ENCODE data around the gene MMP15. TPM values are rescaled to one million over a fixed set of nuclear protein-coding genes. Genes with fewer than 3 reads are reported as not detected.

MMP15 gene
- total RNA-seq, 4 donors from 2014 or later, result 2.0 to 12.8 (median 8.0) TPM

GRCh38 chr16:58043571-58044155, 18.1 kb downstream of the MMP15 start:
- Histone ChIP-seq H3K27me3 (no peaks in the 10 kb centered on the region), H3K4me1 (peaks cover 0 to under 1% (median 0%) of the 10 kb centered on the region in 3 donors), H3K27ac (no peak overlapping the region), H3K36me3 (peaks cover 0 to 68% of the 10 kb centered on the region in 2 donors), H3K4me3 (no peak overlapping the region), H3K9me3 (no peaks in the 10 kb centered on the region)
- no peak for ATAC-seq
- TF ChIP-seq CTCF (IDR thresholded peaks at IDR 0.05) (no peak), EP300 (IDR thresholded peaks at IDR 0.05) (no peak), POLR2AphosphoS5 (IDR thresholded peaks at IDR 0.05) (no peak), POLR2A (IDR thresholded peaks at IDR 0.05) (no peak)
- WGBS, 2 donors (ENCODE audit: low coverage in 1 of 2), result no CpG with 5 or more reads among the region's 7 CpGs

- H3K9me3 ChIP-seq, result no peaks in the 10 kb centered on the region
- no peak overlapping the region for H3K4me3 ChIP-seq
- no peak for TF ChIP-seq POLR2AphosphoS5 (IDR thresholded peaks at IDR 0.05)
- no peak for TF ChIP-seq CTCF (IDR thresholded peaks at IDR 0.05)
- no peak for TF ChIP-seq EP300 (IDR thresholded peaks at IDR 0.05)
- no peak for TF ChIP-seq POLR2A (IDR thresholded peaks at IDR 0.05)
- H3K4me1 ChIP-seq, result peaks cover 0 to 6% (median 0%) of the 10 kb centered on the region in 3 donors
- H3K27me3 ChIP-seq, result no peaks in the 10 kb centered on the region
- no CpG with 5 or more reads among the region's 9 CpGs for WGBS, 2 donors (ENCODE audit: low coverage in 1 of 2)
- H3K36me3 ChIP-seq, result peaks cover 0 to 60% of the 10 kb centered on the region in 2 donors
- H3K27ac ChIP-seq, result no peak overlapping the region
- no peak for ATAC-seq
These were observed 18.9 kb downstream of the MMP15 start for GRCh38 chr16:58044266-58045019.

- TF ChIP-seq CTCF (IDR thresholded peaks at IDR 0.05) (no peak), POLR2A (IDR thresholded peaks at IDR 0.05) (no peak), EP300 (IDR thresholded peaks at IDR 0.05) (no peak), POLR2AphosphoS5 (IDR thresholded peaks at IDR 0.05) (no peak)
- Histone ChIP-seq H3K4me3 (no peak overlapping the region), H3K27me3 (no peaks in the 10 kb centered on the region), H3K27ac (no peak overlapping the region), H3K4me1 (peaks cover 0 to 6% (median 0%) of the 10 kb centered on the region in 3 donors), H3K9me3 (no peaks in the 10 kb centered on the region), H3K36me3 (peaks cover 0 to 54% of the 10 kb centered on the region in 2 donors)
- no CpG with 5 or more reads among the region's 31 CpGs for WGBS, 2 donors (ENCODE audit: low coverage in 1 of 2)
- ATAC-seq, result no peak
These were observed 19.5 kb downstream of the MMP15 start for GRCh38 chr16:58045096-58045495.

GRCh38 chr16:58046054-58046881, 20.7 kb downstream of the MMP15 start:
- peaks cover 0 to 6% (median 0%) of the 10 kb centered on the region in 3 donors for H3K4me1 ChIP-seq
- 90% methylated on average over 2 of the region's 16 CpGs; no CpG with 5 or more reads in 1 of the 2 donors for WGBS, 2 donors (ENCODE audit: low coverage in 1 of 2)
- TF ChIP-seq POLR2A (IDR thresholded peaks at IDR 0.05), result no peak
- no peak for TF ChIP-seq CTCF (IDR thresholded peaks at IDR 0.05)
- TF ChIP-seq EP300 (IDR thresholded peaks at IDR 0.05), result no peak
- no peak for TF ChIP-seq POLR2AphosphoS5 (IDR thresholded peaks at IDR 0.05)
- no peaks in the 10 kb centered on the region for H3K9me3 ChIP-seq
- peak overlapping the region in 1 of 4 donors; percentile 35 for H3K27ac ChIP-seq
- no peaks in the 10 kb centered on the region for H3K27me3 ChIP-seq
- ATAC-seq, result peak; percentile 14
- H3K36me3 ChIP-seq, result peaks cover 0 to 42% of the 10 kb centered on the region in 2 donors
- no peak overlapping the region for H3K4me3 ChIP-seq
